ENCODE data around the gene SMAP1.

SMAP1 gene

DNA sequence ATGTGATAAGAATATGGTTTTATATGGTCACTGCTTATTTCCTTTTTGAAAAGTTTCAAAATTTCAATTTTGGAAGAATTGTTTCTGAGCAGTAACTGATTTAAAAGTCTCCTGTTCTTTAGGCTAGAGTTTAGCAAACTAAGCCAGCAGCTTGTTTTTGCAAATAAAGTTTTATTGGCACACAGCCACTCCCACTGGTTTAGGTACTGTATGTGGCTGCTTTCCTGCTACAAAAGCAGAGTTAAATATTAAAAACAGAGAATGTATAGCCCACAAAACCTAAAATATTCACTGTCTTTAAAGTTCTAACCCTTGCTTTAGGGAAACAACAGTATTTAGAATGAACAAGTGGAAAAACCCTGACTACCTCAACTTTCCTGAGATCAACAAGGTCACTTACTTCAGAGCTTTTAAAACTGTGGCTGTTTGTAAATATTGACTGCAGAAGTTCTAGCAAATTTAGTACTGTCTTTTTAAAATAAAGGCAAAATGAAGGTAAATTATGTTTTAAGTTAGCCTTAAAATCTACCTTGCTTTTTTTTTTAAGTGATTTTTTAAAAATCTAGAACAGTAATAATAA lies 185.1 kb downstream of the SMAP1 start:
- H3K4me3 ChIP-seq (ENCODE audit: low read depth, low read length) = no peak overlapping the region
- in situ Hi-C loops (cut with HindIII; ENCODE audit: low sequenced_read_pairs) = no loop called here
- DNase-seq (ENCODE audit: low read depth, low spot score) = no peak
- TF ChIP-seq, protein P1, sequence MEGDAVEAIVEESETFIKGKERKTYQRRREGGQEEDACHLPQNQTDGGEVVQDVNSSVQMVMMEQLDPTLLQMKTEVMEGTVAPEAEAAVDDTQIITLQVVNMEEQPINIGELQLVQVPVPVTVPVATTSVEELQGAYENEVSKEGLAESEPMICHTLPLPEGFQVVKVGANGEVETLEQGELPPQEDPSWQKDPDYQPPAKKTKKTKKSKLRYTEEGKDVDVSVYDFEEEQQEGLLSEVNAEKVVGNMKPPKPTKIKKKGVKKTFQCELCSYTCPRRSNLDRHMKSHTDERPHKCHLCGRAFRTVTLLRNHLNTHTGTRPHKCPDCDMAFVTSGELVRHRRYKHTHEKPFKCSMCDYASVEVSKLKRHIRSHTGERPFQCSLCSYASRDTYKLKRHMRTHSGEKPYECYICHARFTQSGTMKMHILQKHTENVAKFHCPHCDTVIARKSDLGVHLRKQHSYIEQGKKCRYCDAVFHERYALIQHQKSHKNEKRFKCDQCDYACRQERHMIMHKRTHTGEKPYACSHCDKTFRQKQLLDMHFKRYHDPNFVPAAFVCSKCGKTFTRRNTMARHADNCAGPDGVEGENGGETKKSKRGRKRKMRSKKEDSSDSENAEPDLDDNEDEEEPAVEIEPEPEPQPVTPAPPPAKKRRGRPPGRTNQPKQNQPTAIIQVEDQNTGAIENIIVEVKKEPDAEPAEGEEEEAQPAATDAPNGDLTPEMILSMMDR (IDR thresholded peaks at IDR 0.05; ENCODE audit: low read depth, low read length) = no peak

DNA sequence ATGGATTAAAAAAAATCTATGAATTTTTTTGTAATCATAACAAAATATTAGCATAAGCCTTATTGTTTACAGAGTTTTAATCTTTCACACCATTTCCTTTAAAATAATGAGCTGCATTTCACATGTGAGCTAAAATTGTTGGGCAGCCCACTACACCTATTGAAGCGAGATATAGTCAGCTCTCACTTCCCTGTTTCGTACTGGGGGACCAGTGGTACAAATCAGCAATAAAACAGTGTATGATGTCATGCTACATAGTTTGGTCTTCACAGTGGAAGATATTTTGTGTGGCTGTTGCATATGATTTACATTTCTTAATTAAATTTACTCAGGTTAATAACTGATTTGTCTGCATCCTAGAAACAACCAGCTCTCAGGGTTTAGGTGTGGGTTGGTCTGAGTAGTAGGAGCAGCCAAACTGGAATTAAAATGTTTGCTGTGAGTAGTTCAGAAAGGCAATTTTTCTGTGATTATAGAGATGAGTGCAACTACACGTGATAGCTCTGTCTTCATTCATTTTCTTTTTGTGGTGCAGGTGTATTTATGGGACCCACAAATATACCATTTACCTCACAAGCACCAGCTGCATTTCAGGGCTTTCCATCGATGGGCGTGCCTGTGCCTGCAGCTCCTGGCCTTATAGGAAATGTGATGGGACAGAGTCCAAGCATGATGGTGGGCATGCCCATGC lies 189.8 kb downstream of the SMAP1 start:
- in situ Hi-C loops (cut with HindIII; ENCODE audit: low sequenced_read_pairs) = no loop called here
- DNase-seq (ENCODE audit: low read depth, low spot score) = no peak
- TF ChIP-seq, protein P1 (IDR thresholded peaks at IDR 0.05; ENCODE audit: low read depth, low read length) = no peak
- H3K4me3 ChIP-seq (ENCODE audit: low read depth, low read length) = no peak overlapping the region

DNA sequence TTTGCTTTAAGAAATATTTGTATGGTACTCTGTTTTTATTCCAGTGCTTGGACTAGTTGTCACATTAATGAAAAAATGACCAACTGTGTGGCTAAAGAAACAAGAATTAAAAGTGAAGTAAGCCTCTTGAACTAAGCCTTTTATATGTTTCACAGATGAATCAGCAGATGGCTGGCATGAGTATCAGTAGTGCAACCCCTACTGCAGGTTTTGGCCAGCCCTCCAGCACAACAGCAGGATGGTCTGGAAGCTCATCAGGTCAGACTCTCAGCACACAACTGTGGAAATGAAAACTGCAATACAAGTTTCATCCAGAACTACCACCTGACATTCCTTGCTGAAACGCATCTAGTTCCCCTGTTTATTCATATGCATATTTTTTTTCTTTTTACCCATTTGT lies 192.4 kb downstream of the SMAP1 start:
- TF ChIP-seq, protein P1 (IDR thresholded peaks at IDR 0.05; ENCODE audit: low read depth, low read length) = no peak
- H3K4me3 ChIP-seq (ENCODE audit: low read depth, low read length) = no peak overlapping the region
- no peak for DNase-seq (ENCODE audit: low read depth, low spot score)
- in situ Hi-C loops (cut with HindIII; ENCODE audit: low sequenced_read_pairs) = no loop called here

DNA sequence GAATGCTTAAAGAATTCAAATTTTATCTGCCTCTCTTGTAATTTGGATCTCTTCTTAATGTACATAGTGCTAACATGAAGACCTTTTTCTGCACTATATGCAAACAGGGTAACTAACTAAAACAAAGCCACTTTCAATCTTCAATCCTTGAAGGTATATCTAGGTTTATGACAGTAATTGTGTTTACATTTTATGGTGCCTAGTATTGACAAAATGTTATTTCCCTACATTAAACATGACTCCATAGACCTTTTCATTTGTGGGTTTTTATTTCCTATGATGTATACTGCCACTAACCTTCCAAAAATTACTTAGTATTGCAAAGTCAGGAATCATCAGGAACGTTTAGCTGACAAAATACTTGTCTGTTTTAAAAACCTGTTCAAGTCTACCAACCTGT lies 193.2 kb downstream of the SMAP1 start:
- in situ Hi-C loops (cut with HindIII; ENCODE audit: low sequenced_read_pairs) = no loop called here
- TF ChIP-seq, protein P1 (IDR thresholded peaks at IDR 0.05; ENCODE audit: low read depth, low read length) = no peak
- DNase-seq (ENCODE audit: low read depth, low spot score) = no peak

DNA sequence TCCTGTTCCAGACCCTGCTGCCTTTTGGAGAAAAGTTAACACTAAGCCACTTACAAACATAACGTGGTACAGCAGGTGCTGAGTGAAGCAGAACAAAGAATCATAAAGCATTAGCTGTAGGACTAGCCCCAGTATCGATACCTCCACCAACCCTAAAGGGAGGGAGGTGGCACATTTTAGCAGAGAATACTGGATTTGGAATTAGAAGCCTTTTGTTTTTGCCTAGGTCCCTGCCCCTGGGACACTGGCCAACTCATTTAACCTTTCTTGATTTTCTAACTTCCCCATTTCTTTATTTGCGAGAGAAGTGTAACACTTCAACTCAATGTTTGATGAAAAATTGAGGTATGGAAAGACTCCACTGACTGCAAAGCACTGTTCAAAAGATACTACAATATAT lies 195.7 kb downstream of the SMAP1 start:
- no peak for DNase-seq (ENCODE audit: low read depth, low spot score)
- TF ChIP-seq, protein P1 (IDR thresholded peaks at IDR 0.05; ENCODE audit: low read depth, low read length) = no peak
- in situ Hi-C loops (cut with HindIII; ENCODE audit: low sequenced_read_pairs) = no loop called here
- no peak overlapping the region for H3K4me3 ChIP-seq (ENCODE audit: low read depth, low read length)

More for the DNA sequence above, 193.2 kb downstream of the SMAP1 start:
- no peak overlapping the region for H3K4me3 ChIP-seq (ENCODE audit: low read depth, low read length)

DNA sequence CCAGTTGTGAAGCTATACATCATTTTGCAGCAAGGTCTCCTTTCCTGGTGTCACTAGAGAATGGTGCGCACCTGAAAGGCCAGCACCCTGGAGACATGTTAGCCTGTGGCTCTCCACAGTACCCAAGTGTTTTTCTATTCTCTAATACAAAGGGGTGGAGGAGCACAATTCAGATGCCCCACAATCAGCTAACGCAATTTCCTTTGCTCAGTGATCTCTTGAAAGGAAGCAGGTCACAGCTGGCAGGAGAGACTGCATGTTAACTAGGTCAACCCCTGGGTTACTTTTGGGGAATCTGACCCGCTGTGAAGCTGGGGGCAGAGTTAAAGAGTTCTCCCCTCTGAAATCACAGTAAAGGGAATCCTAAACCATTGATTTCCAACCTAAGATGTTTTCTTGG lies 196.7 kb downstream of the SMAP1 start:
- in situ Hi-C loops (cut with HindIII; ENCODE audit: low sequenced_read_pairs) = no loop called here
- DNase-seq (ENCODE audit: low read depth, low spot score) = no peak
- H3K4me3 ChIP-seq (ENCODE audit: low read depth, low read length) = no peak overlapping the region
- TF ChIP-seq, protein P1 (IDR thresholded peaks at IDR 0.05; ENCODE audit: low read depth, low read length) = no peak
